HG03520 (cell line): ENCODE data around the gene RNASEH2B.

Experiments
- ATAC-seq: cut with Tn5 transposase; IDR thresholded peaks from one replicate; pipeline ENCODE4 v1.9.1; 2021; ENCODE audit warnings: mild to moderate bottlenecking, moderate library complexity; ENCODE audit not compliant: unreplicated experiment

RNASEH2B gene

GRCh38 chr13:50991579-50992521, 82.3 kb downstream of the RNASEH2B start:
- peak; percentile 72 for ATAC-seq

DNA sequence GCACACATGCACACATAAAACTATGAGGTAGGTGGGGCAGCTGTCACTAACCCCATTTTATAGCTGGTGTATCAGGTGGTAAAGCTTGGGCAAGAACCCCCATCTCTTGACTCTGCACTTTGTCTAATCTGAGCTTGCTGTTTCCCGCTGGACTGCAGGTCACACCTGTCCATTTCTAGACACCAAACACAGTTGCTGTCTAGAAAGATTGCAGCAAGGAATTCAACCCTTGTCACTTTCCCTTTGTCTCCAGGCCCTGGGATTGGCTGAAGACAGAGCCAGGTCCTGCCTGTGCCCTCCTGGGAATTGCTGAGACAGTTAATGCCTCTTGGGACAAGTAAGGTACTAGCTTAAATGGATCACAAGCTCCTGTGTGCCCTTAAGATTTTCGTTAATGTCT, 83.8 kb downstream of the RNASEH2B start:
- ATAC-seq = no peak

GRCh38 chr13:50993934-50994333, 84.3 kb downstream of the RNASEH2B start:
- ATAC-seq = no peak

DNA sequence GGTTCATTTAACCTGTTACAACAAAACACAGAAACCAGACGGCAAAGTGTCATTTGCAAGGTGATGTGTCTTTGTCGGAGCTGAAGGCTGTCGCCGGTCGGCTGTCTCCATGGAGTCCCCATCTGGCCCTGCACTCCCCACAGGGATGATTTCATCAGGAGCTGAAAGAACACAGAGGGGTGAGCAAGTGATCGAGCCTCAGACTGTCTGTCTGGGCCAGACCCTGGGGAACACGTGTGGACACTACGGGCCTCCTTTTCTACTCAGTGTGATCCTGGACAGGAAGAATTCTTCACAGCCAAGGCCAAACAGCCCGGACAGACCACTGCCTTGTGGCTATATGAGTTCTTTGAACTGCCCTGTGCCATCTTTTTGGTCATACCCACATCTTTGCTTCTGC, 85.1 kb downstream of the RNASEH2B start:
- no peak for ATAC-seq

DNA sequence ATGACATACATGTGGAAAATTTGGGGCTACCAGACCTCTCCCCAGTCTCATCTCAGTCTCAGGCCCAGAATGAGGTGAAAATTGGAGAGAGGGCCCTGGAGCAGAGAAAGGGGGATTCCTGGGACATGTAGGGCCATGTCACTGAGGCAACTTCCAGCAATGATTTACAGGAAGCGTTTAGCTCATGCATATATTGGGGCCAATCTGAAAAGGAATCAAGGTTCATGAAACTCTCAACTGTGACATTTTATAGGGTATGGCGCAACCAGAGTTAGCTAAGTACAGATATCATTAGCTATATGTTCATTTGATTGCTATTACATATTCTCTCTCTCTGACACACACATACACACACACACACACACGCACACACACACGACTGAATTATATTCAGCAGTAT, 86.3 kb downstream of the RNASEH2B start:
- ATAC-seq = no peak

GRCh38 chr13:50998326-50998725, 88.7 kb downstream of the RNASEH2B start:
- no peak for ATAC-seq

DNA sequence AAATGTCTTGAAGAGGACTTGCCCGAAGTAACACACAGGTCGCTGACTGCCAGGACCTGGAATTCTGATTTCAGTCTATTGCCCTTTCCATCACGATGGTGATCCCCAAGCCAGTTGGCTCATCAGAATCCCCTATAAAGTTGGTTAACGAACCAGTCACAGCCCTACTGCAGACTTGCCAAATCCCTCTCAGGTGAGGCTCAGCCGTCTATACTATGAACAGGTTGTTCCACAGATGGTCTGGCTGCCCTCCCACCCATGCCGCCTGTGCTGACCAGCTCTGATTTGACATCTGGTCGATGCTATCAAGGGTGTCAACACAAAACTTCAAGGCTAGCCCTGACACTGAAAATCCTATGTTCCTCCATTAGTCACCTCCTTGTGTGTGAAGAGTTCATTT, 90.0 kb downstream of the RNASEH2B start:
- no peak for ATAC-seq

DNA sequence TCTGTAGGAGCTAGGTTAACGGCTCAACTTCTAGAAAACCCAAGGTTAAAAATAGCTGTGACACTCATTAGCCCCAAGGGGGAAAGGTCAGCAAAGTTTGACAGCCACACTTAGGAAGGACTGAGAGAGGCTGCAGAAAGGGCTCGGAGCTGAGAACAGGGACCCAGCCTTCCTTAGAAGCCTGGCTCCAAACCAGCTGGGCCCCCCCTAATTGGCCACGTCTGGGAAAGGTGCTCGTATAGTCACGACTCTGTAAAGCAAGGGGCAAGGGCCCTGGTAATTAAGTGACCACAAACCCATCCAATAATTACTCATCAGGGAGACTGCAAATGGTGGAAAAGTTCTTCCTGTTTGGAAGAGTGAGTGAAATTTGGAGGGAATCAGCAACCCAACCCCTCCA, 90.5 kb downstream of the RNASEH2B start:
- ATAC-seq = no peak

DNA sequence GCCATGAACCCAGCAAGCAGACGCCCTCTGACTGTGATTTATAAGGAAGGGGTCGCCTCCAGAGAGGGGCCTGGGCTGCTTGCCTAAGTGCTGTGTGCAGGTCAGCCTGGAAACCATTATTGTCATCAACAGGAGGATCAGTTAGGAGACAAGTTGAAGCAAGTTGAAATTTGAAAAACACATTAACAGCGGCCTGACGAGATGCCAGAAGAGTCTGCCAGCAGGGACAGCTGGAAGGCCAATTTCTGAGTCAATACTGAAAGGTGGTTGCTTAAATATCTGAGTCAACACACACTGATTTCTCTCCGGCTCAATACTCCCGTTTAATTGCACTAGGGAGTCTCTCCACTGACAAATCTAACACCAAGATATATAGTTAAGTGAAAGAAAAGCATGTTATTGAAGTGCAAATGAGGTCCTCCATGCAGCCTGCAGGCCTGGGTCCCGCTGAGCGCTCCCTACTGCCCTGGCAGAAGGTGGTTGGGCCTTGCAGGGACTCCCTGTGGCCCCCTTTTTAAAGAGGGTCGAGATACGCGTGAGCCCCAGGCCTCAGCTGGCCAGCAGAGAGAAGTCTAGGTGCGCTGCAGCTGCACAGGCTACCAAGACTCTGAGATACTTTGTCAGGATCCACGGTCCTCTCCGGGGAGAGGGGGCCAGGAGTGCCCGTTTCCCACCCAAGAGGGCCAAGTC, 91.1 kb downstream of the RNASEH2B start:
- no peak for ATAC-seq

- ATAC-seq = no peak
Observed at GRCh38 chr13:51001335-51001734, 91.7 kb downstream of the RNASEH2B start.

DNA sequence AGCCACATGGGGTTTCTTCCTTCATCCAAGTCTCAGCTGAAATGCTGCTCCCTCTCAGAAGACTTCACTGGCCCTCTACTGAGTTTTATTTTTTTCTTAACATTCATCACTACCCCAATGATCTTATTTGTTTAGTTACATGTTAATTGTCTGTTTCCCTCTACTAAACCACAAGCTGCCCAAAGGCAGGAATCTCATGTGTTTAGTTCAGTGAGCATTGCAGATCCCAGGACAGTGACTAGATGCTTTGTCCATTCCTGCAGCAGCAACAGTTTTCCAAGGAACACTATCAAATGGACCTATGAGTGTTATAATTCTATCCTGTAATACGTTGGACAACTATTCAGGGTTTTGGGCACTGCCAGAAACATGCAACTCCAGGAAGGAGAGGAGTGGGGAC, 93.1 kb downstream of the RNASEH2B start:
- no peak for ATAC-seq

DNA sequence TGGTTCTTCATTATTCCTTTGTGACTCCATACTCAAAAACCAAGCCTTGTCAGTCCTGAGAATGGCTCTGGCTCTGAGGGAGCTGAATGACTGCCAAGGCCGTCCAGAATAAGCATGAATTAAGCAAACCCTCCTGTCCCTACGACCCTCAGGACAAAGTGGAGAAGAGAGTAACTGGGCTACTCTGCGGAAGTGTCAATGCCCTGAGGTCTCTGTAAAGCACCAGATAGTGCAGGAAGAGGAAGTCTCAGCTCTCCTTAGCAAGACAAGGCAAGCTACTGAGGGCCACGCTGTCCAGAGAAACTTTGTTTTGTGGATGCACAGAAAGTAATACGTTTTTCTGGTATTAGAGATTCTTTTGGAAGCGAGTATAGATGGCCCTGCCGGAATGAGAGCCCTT, 94.1 kb downstream of the RNASEH2B start:
- ATAC-seq = no peak

- no peak for ATAC-seq
Observed at GRCh38 chr13:51004111-51004865, 94.7 kb downstream of the RNASEH2B start.

- no peak for ATAC-seq
Observed at GRCh38 chr13:51004918-51005460, 95.4 kb downstream of the RNASEH2B start.

DNA sequence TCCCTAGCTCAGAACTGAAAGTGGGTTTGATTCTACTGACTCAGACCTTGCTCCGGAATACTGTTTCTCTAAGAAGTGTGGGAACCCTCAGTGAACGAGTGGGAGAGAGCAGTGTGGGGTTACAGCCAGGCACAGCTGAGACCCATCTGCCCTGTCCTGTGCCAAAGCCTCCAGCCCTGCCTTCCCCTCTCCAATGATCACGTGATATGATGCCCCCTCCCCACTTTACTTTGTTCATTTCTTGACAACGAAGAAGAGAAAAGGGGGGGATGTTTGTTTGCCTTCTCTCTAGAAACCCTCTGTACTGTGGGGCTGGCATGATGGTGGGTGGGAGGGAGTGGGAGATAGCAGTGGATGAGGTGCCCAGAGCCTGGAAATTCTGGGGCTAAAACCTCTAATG, 96.0 kb downstream of the RNASEH2B start:
- no peak for ATAC-seq
